GM21737 (cell line): ENCODE measurements around the gene DNHD1.

Experiments used
- ATAC-seq: cut with Tn5 transposase; IDR thresholded peaks from one replicate; pipeline ENCODE4 v1.9.1; 2021; ENCODE audit warnings: mild to moderate bottlenecking, moderate library complexity; ENCODE audit not compliant: unreplicated experiment

DNHD1 gene

DNA sequence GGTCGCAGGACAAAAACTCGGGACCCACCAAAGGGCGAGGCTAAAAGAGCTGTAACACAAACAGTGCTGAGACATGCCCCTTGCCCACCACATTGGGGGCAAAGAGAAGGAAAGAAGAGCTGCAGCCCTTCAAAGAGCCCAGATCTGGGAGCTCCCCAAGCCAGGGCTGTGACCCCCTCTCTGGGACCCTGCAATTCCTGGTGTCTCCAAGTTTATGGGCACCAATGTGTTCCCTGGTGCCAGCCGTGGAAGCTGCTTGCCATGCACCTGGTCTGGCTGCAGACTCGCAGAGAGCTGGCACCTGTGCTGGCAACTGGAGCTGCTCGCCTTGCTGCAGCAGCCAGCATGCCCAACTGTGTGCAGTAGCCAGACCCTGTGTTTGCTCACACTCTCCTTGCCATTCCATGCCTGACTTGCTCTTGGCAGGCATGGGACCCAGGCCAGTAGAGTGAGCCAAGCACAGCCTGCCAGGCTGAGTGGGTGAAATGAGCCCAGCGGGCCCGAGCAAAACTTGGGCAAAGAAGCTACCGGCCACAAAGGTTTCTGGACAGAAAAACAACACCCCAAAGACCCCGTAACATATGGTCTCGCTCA, 90.4 kb downstream of the DNHD1 start:
- ATAC-seq, result no peak

- no peak for ATAC-seq
Observed at GRCh38 chr11:6588018-6588417, 90.9 kb downstream of the DNHD1 start.

DNA sequence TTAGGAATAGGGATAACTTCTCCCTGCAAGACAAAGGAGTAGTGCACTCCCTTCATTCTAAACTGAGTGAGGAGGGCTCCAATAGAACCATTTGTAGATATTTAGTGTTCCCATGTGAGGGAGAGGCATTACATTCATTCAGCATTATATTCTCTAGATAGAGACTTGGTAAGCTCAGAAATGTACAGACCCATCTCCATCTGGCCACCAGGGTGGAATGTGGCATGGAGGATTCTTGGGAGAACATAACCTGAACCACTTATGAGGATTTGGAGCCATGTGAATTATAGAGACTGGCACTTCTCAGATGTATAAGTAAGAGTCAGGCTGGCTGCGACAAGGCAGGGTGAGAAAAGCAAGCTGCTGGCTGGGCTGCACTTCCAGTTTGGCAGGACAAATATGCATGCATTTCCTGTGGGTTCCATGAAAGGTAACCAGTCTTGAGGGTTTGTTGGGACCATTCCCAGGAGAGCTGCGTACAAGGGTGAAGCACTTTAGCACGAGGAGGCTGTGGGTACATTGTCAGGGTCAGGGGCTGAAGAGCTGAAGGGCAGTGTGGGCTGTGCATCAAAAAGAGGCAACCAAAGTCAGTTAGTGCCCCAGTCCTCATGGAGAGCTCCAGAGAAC, 97.2 kb downstream of the DNHD1 start:
- no peak for ATAC-seq

DNA sequence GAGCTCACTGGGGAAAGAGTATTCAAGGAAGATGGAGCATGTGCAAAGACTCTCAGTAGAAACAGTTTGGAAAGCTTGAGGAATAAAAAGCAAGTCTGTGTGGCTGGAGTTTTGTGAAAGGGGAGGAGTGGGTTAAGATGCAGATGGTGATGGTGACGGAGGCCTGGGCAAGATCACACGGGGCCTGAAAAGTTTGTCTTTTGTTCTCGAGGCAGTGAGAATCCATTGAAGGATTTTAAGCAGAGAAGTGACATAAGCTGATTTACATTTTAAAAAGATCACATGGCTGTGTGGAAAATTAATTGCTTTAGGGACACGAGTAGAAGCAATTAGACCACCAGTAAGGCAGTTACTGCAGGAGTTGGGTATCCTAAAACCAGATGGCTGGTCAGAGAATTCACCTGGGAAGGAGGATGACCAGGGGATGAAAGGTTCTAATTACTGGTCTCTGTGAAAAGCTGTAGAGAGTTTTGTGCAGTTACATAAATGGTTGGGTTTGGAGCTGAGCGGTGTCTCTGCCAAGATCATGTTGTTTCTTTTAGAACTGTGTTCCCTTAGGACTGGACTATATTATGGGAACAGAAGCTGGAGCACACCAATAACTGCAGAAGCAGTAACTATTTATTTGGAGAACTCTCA, 99.3 kb downstream of the DNHD1 start:
- ATAC-seq, result no peak

DNA sequence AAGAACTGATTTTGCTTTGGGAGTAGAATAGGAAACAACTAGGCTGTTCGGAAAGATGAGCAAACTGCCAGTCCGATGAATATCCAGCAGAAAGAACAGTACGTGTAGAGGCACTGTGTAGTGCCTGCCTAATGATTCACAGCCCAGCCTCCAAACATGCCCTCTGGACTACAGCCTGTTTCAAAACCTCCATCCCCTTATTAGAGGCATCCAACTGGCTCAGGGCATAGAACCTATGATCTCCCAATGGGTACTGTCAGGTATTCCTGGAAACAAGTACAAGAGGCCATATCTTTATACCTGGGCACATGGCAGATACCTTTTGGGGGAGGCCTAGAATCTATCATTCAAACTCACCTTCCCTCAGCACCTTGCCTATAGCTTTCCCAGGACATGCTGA, 101.5 kb downstream of the DNHD1 start:
- ATAC-seq, result no peak

GRCh38 chr11:6599449-6599848, 102.4 kb downstream of the DNHD1 start:
- ATAC-seq, result no peak

DNA sequence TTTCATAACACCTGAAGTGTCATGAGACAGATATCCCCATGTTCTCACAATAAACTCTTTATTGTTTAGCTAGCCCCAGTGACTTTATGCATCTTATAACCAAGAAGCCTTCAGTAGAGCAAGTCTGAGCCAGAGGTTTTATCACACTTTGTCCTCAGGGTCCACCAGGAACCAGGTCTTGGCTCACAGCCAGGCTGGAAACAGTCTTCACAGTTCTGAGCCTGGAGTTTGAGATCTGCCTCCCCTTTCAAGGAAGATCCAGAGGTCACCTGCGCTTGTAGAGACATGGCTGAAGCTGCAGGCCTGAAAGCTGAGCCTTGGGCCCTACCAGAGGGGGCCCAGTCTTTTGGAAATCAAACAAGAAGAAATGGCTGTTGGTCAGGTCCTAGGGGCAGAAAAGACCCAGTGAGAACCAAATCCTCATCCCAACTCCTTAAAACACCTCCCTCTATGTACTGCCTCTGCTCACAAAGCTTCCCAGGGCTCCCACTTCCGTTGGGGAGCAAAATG, 102.9 kb downstream of the DNHD1 start:
- ATAC-seq, result no peak

- ATAC-seq, result no peak
Observed at GRCh38 chr11:6601041-6601461, 104.0 kb downstream of the DNHD1 start.

- no peak for ATAC-seq
Observed at GRCh38 chr11:6602096-6602940, 105.2 kb downstream of the DNHD1 start.

DNA sequence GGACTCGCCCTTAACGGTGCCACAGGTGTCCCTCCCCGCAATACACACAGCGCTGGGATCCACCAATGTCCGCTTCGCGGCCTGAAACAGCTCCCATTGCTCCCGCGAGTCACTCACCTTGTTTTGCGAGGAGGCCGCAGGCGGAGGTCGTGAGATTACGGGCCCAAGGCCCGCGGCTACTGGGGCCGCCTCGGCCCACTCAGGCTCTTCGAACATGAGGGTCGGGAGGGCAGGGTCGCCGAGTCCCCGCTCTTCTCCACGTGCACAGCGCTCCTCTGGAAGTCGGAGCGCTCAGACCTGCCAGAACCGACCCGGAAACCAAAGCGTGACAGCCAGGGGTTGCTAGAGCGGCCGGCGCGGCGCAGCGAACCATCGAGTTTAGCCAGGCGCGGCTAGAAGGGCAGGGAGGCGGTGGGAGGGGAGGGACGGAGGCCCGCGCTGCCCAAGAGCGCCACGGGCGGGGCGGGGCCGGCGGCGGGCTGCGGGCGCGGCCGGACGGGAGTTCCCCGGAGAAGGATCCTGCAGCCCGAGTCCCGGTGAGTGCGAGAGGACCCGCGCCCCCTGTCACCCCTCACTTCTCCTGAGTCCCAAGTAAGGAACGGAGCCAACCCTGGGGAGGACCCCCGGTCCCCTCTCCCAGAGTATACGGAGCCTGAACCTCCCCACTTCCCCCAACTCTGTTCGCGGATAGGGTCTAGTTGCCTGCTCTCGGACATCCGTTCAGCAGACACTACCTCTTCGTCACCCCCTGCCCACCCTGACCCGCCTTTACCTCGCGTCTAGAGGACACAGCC, 106.4 kb downstream of the DNHD1 start, which contains the start of the genes ILK and RRP8:
Gene ILK, plus strand, starts transcription at position 488 of the 794 bp plus-strand sequence. CDS start 498 bp downstream, outside the sequence.
Gene RRP8, minus strand, starts transcription at position 330 of the 794 bp plus-strand sequence. Its CDS starts 114 bp downstream, at position 216.
- ATAC-seq, result peak; percentile 67

- ATAC-seq, result peak; percentile 35
Observed at GRCh38 chr11:6604081-6604626, 107.1 kb downstream of the DNHD1 start.

DNA sequence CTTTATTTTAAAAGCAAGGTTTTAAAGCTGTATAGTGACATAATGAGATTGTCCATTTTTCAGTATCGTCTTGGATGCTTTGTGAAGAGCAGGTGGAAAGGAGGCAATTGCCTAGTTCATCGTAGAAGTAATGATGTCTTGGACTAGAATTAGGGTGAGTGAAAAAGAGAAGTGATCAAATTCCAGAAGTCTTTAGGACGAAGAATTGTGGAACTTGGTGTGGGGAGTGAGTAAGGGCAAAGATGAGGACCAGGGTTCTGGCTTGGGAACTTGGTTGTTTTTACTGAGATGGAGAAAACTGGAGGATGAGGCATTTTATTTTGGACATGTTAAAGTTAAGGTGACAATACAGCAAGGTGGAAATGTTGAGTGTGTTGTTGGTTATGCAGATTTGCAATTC, 107.7 kb downstream of the DNHD1 start:
- no peak for ATAC-seq

DNA sequence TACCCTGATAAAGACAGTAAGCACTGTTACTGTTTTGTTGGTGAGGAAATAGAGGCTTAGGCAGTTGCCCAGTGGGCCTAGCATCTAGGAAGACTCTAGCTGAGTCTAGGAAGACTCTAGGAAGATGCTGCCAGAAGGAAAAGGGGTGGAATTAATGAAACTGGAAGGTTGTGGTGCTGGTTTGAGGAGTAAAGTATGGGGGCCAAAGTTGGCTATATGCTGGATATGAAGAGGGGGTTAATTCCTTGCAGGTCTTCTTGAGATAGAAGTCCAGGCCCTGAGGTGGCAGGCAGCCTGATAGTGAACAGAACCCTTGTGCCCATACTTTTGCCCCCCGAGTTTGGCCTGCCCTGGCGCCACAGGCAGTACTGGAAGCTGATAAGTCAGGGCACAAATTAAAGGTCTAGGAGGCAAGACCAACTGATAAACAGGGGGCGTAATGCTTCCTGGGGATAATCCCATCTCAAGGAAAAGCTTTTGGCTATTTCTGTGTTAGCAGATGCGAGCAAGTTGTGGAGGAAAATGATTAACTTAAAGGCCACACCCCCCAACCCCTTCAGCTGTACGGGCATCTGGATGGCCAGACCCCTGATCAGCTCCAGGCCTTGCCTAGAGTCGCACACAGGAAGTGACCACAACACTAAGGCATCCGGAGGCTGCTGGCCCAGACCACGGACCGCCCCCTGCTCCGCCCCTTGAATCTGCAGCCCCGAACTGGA, 109.5 kb downstream of the DNHD1 start:
- ATAC-seq, result peak; percentile 44

DNA sequence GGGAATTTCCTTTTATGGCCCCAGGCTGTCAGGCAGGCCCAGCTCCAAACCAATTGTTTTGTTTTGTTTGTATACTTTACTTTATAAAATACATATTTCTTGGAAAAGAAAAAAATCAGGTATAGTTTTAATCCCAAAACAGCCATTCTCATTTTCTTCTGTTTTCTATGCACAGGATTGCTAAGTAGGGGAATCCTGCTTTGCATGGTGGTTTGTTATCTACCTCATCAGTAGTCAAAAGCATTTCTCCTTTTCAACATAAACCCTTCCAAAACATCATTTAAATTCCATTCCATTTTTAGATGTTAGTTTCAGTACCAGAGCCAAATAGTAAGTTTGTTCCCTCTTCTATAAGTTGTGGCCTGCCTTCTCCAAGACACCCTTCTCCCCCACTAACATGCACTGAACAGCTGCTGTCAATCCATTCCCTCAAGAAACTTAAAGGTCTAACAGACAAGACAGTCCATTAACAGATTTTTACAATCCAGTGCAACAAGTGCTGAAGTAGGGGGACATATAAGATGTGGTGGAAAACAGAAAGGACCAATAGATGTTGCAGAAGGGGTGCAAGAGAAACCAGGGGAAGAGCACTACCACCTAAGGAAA, 110.2 kb downstream of the DNHD1 start:
- no peak for ATAC-seq

- no peak for ATAC-seq
Observed at GRCh38 chr11:6608011-6608410, 110.9 kb downstream of the DNHD1 start.

DNA sequence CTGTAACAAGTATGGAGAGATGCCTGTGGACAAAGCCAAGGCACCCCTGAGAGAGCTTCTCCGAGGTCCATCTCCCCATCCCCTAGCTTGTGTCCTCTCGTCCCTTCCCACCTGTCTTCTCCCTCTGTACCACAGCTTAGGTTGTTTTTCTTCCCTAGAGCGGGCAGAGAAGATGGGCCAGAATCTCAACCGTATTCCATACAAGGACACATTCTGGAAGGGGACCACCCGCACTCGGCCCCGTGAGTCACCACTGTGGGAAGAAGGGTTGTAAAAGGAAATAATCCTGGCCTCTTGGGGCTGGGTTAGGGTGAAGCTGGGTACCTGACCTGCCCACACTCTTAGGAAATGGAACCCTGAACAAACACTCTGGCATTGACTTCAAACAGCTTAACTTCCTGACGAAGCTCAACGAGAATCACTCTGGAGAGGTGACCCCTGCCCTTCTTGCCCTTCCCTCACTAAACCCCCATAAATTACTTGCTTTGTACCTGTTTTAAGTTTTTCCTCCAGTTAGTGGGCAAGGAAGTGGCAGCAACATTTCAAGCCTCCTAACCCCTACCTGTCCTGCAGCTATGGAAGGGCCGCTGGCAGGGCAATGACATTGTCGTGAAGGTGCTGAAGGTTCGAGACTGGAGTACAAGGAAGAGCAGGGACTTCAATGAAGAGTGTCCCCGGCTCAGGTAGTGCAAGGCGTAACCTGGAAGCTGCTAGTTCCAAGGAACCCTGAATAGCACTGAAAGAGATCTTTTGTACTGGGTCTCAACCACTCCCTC, 111.8 kb downstream of the DNHD1 start:
- no peak for ATAC-seq

- ATAC-seq, result no peak
Observed at GRCh38 chr11:6609502-6610015, 112.5 kb downstream of the DNHD1 start.

GRCh38 chr11:6610591-6610990, 113.5 kb downstream of the DNHD1 start:
- ATAC-seq, result no peak
